K562 (cell line): Measurements from ENCODE around the gene SLC1A5. TPM values are rescaled to one million over a fixed set of nuclear protein-coding genes. Genes with fewer than 3 reads are reported as not detected.
A peak's percentile ranks its signal among the peaks of the same experiment; 100 is the strongest.

Source experiments
- ATF1 ChIP-seq, 2 experiments: fragments of 450-650 bp in 1 of 2; IDR thresholded peaks; 2 replicates each; pipeline ENCODE4 v1.6.1; 2016; ENCODE audit warnings: missing compliant biosample characterization in 1 of 2, missing genetic modification characterization in 1 of 2
- CEBPB ChIP-seq: fragments of 450-650 bp; IDR thresholded peaks from 2 replicates; pipeline ENCODE4 v1.6.1; 2016; ENCODE audit warnings: missing genetic modification characterization, missing compliant biosample characterization
- DNMT1 ChIP-seq: fragments of 450-650 bp; IDR thresholded peaks from 2 replicates; pipeline ENCODE4 v1.6.1; 2016; ENCODE audit warnings: antibody characterized with exemption, mild to moderate bottlenecking
- RBBP5 ChIP-seq: fragments of 200-600 bp; sonication (generic); IDR thresholded peaks from 2 replicates; pipeline ENCODE4 v1.6.1; 2012; ENCODE audit warnings: borderline replicate concordance, mild to moderate bottlenecking, low read length, control low read depth, inconsistent platforms; ENCODE audit not compliant: insufficient read depth, poor library complexity, severe bottlenecking
- SNRNP70 ChIP-seq: fragments of 200-400 bp; formaldehyde crosslinking; optimal IDR thresholded peaks from 2 replicates; pipeline ENCODE3; 2017; ENCODE audit warnings: low read depth, low read length
- WHSC1 ChIP-seq: IDR thresholded peaks from one replicate; pipeline ENCODE4 v1.6.1; 2012; ENCODE audit warnings: low read length, control low read depth, inconsistent platforms
- ZBTB17 ChIP-seq: fragments of 450-650 bp; formaldehyde crosslinking; IDR thresholded peaks from 2 replicates; pipeline ENCODE4 v1.4.0; 2020; ENCODE audit warnings: mild to moderate bottlenecking
- ZNF165 ChIP-seq: fragments of 250-450 bp; sonication (Bioruptor Pico); IDR thresholded peaks from 2 replicates; pipeline ENCODE4 v1.4.0; 2020; ENCODE audit warnings: borderline replicate concordance
- ZNF57 ChIP-seq: fragments of 450-650 bp; formaldehyde crosslinking; IDR thresholded peaks from 2 replicates; pipeline ENCODE4 v1.4.0; 2020; ENCODE audit warnings: mild to moderate bottlenecking, moderate library complexity
- ZNF699 ChIP-seq: fragments of 250-450 bp; sonication (Bioruptor Pico); IDR thresholded peaks from 2 replicates; pipeline ENCODE4 v1.8.0; 2021; ENCODE audit warnings: mild to moderate bottlenecking, moderate library complexity; ENCODE audit not compliant: insufficient replicate concordance
- ZNF75A ChIP-seq: fragments of 450-650 bp; formaldehyde crosslinking; IDR thresholded peaks from 2 replicates; pipeline ENCODE4 v1.4.0; 2020; ENCODE audit warnings: mild to moderate bottlenecking
- ZNF77 ChIP-seq: fragments of 250-450 bp; sonication (Bioruptor Pico); IDR thresholded peaks from 2 replicates; pipeline ENCODE4 v1.5.0; 2020
- polyA plus RNA-seq, 8 experiments: library from polyadenylated mRNA; depleted of rRNA in 4 of 8; stranded (reverse) in 5 of 8; unstranded in 3 of 8; fragments of >200 nt; fragmentation: Nextera tagmentation in 2 of 8; fragmentation: Illumina TruSeq in 1 of 8; extraction: Ambion mirVana in 2 of 8; extraction: Trizol in 1 of 8; gene quantifications; 2 replicates each; pipeline versions ENCODE4 v1.2.1 to v1.2.3, GENCODE V29; 2011 to 2014; ENCODE audit warnings: inconsistent platforms in 1 of 8, missing spikeins in 1 of 8
- total RNA-seq, 7 experiments: library from RNA; depleted of rRNA in 6 of 7; stranded (reverse); fragments of >200 nt in 6 of 7; fragmentation: Illumina TruSeq in 2 of 7; extraction: Trizol in 2 of 7; gene quantifications; 2 replicates each; pipeline versions ENCODE4 v1.2.1 to v1.2.3, GENCODE V29; 2011 to 2021; ENCODE audit warnings: low replicate concordance in 1 of 7
- TF ChIP-seq, protein P1 (sequence below), 2 experiments: fragments of 250-450 bp in 1 of 2; fragments of 450-650 bp in 1 of 2; sonication (Bioruptor Pico) in 1 of 2; IDR thresholded peaks; 2 replicates each; pipeline versions ENCODE4 v1.6.1 to v1.8.0; 2016 to 2021; ENCODE audit warnings: mild to moderate bottlenecking in 2 of 2, moderate library complexity in 2 of 2, missing compliant biosample characterization in 1 of 2, missing genetic modification characterization in 1 of 2
- TF ChIP-seq, protein P2 (sequence below), 2 experiments: IDR thresholded peaks in 1 of 2; conservative IDR thresholded peaks in 1 of 2; 2 replicates each; pipeline ENCODE4 v1.6.1; 2016; ENCODE audit warnings: low read depth in 2 of 2, mild to moderate bottlenecking in 1 of 2, missing compliant biosample characterization in 1 of 2, missing genetic modification characterization in 1 of 2, moderate library complexity in 1 of 2
- TF ChIP-seq, protein P3 (sequence below): fragments of 250-450 bp; sonication (Bioruptor Pico); IDR thresholded peaks from 2 replicates; pipeline ENCODE4 v1.8.0; 2021; ENCODE audit warnings: moderate library complexity, mild to moderate bottlenecking, inconsistent platforms
- TF ChIP-seq, protein P4 (sequence below): fragments of 450-650 bp; formaldehyde crosslinking; IDR thresholded peaks from 2 replicates; pipeline ENCODE4 v1.4.0; 2022; ENCODE audit warnings: missing genetic modification characterization
- TF ChIP-seq, protein P5 (sequence below): sonication (generic); formaldehyde crosslinking; IDR thresholded peaks from 2 replicates; pipeline ENCODE4 v1.8.0; 2022; ENCODE audit warnings: mild to moderate bottlenecking, low read depth, missing genetic modification reagents
- TF ChIP-seq, protein P6 (sequence below): fragments of 450-650 bp; IDR thresholded peaks from 2 replicates; pipeline ENCODE4 v1.6.1; 2016
- TF ChIP-seq, protein P7 (sequence below), 2 experiments: IDR thresholded peaks; 2 replicates each; pipeline ENCODE4 v1.6.1; 2011; ENCODE audit warnings: borderline replicate concordance in 1 of 2, control low read depth in 1 of 2, low read depth in 1 of 2, low read length in 1 of 2, mild to moderate bottlenecking in 1 of 2, mixed read lengths in 1 of 2, moderate library complexity in 1 of 2; ENCODE audit not compliant: insufficient read depth in 1 of 2, insufficient read length in 1 of 2, poor library complexity in 1 of 2, severe bottlenecking in 1 of 2; ENCODE audit errors: extremely low read depth in 1 of 2

The SLC1A5 gene
- total and polyA plus RNA-seq, 9 of the 15 experiments (the other 6 are each of a cell fraction or from before 2014, with no cell fraction given), result 31.2 to 417 (median 134) TPM

DNA sequence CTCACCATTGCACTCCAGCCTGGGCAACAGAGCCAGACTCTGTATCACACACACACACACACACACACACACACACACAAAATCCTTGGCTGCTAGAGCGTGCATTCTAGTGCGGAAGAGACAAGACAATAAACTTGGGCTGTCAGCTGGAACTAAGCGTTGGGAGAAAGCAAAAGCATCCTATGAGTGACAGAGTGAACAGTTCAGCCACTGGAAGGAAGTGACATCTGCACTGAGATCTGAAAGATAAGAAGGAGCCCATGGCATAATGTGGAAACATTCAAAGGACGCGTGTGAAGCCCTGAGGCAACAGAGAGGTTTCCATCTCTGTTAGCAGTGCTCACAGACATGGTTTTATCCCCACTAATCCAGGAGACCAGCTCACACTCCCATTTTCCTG lies 3.5 kb upstream of the SLC1A5 start (continued):
- TF ChIP-seq, protein P1, sequence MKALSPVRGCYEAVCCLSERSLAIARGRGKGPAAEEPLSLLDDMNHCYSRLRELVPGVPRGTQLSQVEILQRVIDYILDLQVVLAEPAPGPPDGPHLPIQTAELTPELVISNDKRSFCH (CRISPR knock-in tag; IDR thresholded peaks at IDR 0.05), result no peak
- TF ChIP-seq, protein P1 (tag; IDR thresholded peaks at IDR 0.05), result no peak
- TF ChIP-seq, protein P2, sequence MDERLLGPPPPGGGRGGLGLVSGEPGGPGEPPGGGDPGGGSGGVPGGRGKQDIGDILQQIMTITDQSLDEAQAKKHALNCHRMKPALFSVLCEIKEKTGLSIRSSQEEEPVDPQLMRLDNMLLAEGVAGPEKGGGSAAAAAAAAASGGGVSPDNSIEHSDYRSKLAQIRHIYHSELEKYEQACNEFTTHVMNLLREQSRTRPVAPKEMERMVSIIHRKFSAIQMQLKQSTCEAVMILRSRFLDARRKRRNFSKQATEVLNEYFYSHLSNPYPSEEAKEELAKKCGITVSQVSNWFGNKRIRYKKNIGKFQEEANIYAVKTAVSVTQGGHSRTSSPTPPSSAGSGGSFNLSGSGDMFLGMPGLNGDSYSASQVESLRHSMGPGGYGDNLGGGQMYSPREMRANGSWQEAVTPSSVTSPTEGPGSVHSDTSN (CRISPR knock-in tag; IDR thresholded peaks at IDR 0.05; ENCODE audit: low read depth), result peak; percentile 46; the same call in 1 of the 2 replicates
- TF ChIP-seq, protein P2 (tag; conservative IDR thresholded peaks at IDR 0.05; ENCODE audit: low read depth), result peak; percentile 66; the same call in 1 of the 2 replicates
- TF ChIP-seq, protein P3, sequence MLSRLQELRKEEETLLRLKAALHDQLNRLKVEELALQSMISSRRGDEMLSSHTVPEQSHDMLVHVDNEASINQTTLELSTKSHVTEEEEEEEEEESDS (CRISPR knock-in tag), result no peak
- TF ChIP-seq ATF1 (CRISPR knock-in tag; IDR thresholded peaks at IDR 0.05) (no peak), ATF1 (tag; IDR thresholded peaks at IDR 0.05) (0 out of 2 replicates have a peak, but pooled peaks have one; percentile 18), CEBPB (no peak), RBBP5 (no peak), ZNF57 (CRISPR knock-in tag) (no peak), ZNF165 (CRISPR knock-in tag) (no peak), ZNF77 (no peak), ZNF699 (CRISPR knock-in tag) (no peak), ZNF75A (CRISPR knock-in tag) (no peak), DNMT1 (no peak), ZBTB17 (no peak), WHSC1 (no peak), SNRNP70 (no peak)
- TF ChIP-seq, protein P4, sequence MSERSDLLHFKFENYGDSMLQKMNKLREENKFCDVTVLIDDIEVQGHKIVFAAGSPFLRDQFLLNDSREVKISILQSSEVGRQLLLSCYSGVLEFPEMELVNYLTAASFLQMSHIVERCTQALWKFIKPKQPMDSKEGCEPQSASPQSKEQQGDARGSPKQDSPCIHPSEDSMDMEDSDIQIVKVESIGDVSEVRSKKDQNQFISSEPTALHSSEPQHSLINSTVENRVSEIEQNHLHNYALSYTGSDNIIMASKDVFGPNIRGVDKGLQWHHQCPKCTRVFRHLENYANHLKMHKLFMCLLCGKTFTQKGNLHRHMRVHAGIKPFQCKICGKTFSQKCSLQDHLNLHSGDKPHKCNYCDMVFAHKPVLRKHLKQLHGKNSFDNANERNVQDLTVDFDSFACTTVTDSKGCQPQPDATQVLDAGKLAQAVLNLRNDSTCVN, result no peak
- TF ChIP-seq, protein P5, sequence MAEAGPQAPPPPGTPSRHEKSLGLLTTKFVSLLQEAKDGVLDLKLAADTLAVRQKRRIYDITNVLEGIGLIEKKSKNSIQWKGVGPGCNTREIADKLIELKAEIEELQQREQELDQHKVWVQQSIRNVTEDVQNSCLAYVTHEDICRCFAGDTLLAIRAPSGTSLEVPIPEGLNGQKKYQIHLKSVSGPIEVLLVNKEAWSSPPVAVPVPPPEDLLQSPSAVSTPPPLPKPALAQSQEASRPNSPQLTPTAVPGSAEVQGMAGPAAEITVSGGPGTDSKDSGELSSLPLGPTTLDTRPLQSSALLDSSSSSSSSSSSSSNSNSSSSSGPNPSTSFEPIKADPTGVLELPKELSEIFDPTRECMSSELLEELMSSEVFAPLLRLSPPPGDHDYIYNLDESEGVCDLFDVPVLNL (CRISPR knock-in tag), result no peak
- TF ChIP-seq, protein P6, sequence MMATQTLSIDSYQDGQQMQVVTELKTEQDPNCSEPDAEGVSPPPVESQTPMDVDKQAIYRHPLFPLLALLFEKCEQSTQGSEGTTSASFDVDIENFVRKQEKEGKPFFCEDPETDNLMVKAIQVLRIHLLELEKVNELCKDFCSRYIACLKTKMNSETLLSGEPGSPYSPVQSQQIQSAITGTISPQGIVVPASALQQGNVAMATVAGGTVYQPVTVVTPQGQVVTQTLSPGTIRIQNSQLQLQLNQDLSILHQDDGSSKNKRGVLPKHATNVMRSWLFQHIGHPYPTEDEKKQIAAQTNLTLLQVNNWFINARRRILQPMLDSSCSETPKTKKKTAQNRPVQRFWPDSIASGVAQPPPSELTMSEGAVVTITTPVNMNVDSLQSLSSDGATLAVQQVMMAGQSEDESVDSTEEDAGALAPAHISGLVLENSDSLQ, result peak; percentile 93
- TF ChIP-seq, protein P7, sequence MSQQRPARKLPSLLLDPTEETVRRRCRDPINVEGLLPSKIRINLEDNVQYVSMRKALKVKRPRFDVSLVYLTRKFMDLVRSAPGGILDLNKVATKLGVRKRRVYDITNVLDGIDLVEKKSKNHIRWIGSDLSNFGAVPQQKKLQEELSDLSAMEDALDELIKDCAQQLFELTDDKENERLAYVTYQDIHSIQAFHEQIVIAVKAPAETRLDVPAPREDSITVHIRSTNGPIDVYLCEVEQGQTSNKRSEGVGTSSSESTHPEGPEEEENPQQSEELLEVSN (IDR thresholded peaks at IDR 0.05; ENCODE audit: borderline replicate concordance in 1 of 2, extremely low read depth in 1 of 2, insufficient read depth in 1 of 2, insufficient read length in 1 of 2, low read depth in 1 of 2, low read length in 1 of 2, poor library complexity in 1 of 2, severe bottlenecking in 1 of 2), result no peak
